GM21381 (cell line): ENCODE data around the gene PDK4.

Experiments used
- ATAC-seq: cut with Tn5 transposase; IDR thresholded peaks from one replicate; pipeline ENCODE4 v1.9.1; 2021; ENCODE audit warnings: mild to moderate bottlenecking, moderate library complexity; ENCODE audit not compliant: unreplicated experiment

The PDK4 gene

DNA sequence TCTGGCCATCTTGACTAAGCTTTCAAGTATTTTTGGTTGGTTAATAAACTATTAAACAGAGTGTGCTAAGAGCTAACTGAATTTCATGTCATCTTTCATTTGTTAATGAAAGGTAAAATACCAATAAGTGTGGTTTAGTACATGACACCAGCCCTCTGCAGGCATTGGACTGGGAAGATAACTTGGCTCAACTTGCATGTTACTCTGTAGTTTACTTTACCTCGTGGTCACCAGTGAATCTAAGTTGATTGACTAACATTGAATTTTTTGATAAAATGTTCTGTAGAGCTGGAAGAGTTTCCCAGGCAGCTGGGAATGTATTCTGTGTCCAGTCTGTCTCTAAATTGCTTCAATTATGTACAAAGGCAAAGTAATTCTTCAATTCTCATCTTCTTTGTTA lies 60.7 kb downstream of the PDK4 start:
- ATAC-seq, result no peak

DNA sequence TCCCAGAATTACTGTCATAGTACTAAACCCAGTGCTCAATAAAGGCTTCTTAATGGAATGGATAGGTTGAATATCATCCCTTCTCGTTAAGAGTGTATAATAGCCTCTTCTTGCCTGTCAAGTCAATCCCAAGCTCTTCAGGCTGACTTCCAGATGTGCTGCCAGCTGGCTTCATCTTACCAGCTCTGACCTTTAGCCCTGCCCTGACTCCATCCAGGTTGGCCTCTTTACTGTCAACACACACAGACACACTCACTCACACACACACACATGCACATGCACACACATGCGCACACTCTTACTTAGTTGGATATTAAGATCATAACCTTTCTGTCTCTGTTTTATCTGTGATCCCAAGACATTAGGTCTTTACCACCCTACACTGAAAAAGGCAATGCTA lies 61.5 kb downstream of the PDK4 start:
- no peak for ATAC-seq
